Measurements from ENCODE around the gene RAPGEF3.

RAPGEF3 gene

GRCh38 chr12:47799357-47799955 is 40.8 kb upstream of the RAPGEF3 start:
- DNase-seq (ENCODE audit: low read depth), result no peak
- TF ChIP-seq MYC (IDR thresholded peaks at IDR 0.05; ENCODE audit: low read depth, low read length), result no peak
- H3K4me3 ChIP-seq (ENCODE audit: low read depth, low read length), result no peak overlapping the region

GRCh38 chr12:47798382-47798948 is 39.8 kb upstream of the RAPGEF3 start:
- no peak overlapping the region for H3K4me3 ChIP-seq (ENCODE audit: low read depth, low read length)
- DNase-seq (ENCODE audit: low read depth), result no peak
- TF ChIP-seq MYC (IDR thresholded peaks at IDR 0.05; ENCODE audit: low read depth, low read length) (no peak), POLR2A (IDR thresholded peaks at IDR 0.05; ENCODE audit: extremely low read depth, insufficient read length) (no peak), CTCF (IDR thresholded peaks at IDR 0.05; ENCODE audit: low read depth, low read length) (no peak)

GRCh38 chr12:47797441-47797840 is 38.8 kb upstream of the RAPGEF3 start:
- H3K4me3 ChIP-seq (ENCODE audit: low read depth, low read length), result no peak overlapping the region
- TF ChIP-seq CTCF (IDR thresholded peaks at IDR 0.05; ENCODE audit: low read depth, low read length) (peak; percentile 50), MYC (IDR thresholded peaks at IDR 0.05; ENCODE audit: low read depth, low read length) (peak; percentile 48; the same call in 1 of the 2 replicates), MAX (IDR thresholded peaks at IDR 0.05; ENCODE audit: low read depth, low read length) (peak; percentile 61), POLR2A (IDR thresholded peaks at IDR 0.05; ENCODE audit: extremely low read depth, insufficient read length) (no peak)
- DNase-seq (ENCODE audit: low read depth), result peak; percentile 57

- TF ChIP-seq CTCF (IDR thresholded peaks at IDR 0.05; ENCODE audit: low read depth, low read length) (no peak), POLR2A (IDR thresholded peaks at IDR 0.05; ENCODE audit: extremely low read depth, insufficient read length) (no peak), MYC (IDR thresholded peaks at IDR 0.05; ENCODE audit: low read depth, low read length) (no peak), MAX (IDR thresholded peaks at IDR 0.05; ENCODE audit: low read depth, low read length) (no peak)
- DNase-seq (ENCODE audit: low read depth), result no peak
- no peak overlapping the region for H3K4me3 ChIP-seq (ENCODE audit: low read depth, low read length)
Measured at GRCh38 chr12:47795814-47796411, 37.2 kb upstream of the RAPGEF3 start.

GRCh38 chr12:47795121-47795813 is 36.6 kb upstream of the RAPGEF3 start:
- no peak for TF ChIP-seq MYC (IDR thresholded peaks at IDR 0.05; ENCODE audit: low read depth, low read length)
- TF ChIP-seq CTCF (IDR thresholded peaks at IDR 0.05; ENCODE audit: low read depth, low read length), result no peak
- no peak for TF ChIP-seq MAX (IDR thresholded peaks at IDR 0.05; ENCODE audit: low read depth, low read length)
- no peak for TF ChIP-seq POLR2A (IDR thresholded peaks at IDR 0.05; ENCODE audit: extremely low read depth, insufficient read length)
- DNase-seq (ENCODE audit: low read depth), result no peak
- H3K4me3 ChIP-seq (ENCODE audit: low read depth, low read length), result no peak overlapping the region

GRCh38 chr12:47794679-47795078 is 36.0 kb upstream of the RAPGEF3 start:
- TF ChIP-seq MYC (IDR thresholded peaks at IDR 0.05; ENCODE audit: low read depth, low read length), result no peak
- no peak for TF ChIP-seq MAX (IDR thresholded peaks at IDR 0.05; ENCODE audit: low read depth, low read length)
- TF ChIP-seq POLR2A (IDR thresholded peaks at IDR 0.05; ENCODE audit: extremely low read depth, insufficient read length), result no peak
- no peak for TF ChIP-seq CTCF (IDR thresholded peaks at IDR 0.05; ENCODE audit: low read depth, low read length)
- no peak for DNase-seq (ENCODE audit: low read depth)
- H3K4me3 ChIP-seq (ENCODE audit: low read depth, low read length), result no peak overlapping the region
